GM18505 (cell line): ENCODE results near the gene HOXC12.

Experiments used
- ATAC-seq: cut with Tn5 transposase; IDR thresholded peaks from one replicate; pipeline ENCODE4 v1.9.1; 2021; ENCODE audit not compliant: unreplicated experiment
- POLR2A ChIP-seq: IDR thresholded peaks from 4 replicates; pipeline ENCODE4 v1.6.1; 2011; ENCODE audit warnings: borderline replicate concordance; ENCODE audit not compliant: insufficient read depth, insufficient read length; ENCODE audit errors: extremely low read depth

The HOXC12 gene

DNA sequence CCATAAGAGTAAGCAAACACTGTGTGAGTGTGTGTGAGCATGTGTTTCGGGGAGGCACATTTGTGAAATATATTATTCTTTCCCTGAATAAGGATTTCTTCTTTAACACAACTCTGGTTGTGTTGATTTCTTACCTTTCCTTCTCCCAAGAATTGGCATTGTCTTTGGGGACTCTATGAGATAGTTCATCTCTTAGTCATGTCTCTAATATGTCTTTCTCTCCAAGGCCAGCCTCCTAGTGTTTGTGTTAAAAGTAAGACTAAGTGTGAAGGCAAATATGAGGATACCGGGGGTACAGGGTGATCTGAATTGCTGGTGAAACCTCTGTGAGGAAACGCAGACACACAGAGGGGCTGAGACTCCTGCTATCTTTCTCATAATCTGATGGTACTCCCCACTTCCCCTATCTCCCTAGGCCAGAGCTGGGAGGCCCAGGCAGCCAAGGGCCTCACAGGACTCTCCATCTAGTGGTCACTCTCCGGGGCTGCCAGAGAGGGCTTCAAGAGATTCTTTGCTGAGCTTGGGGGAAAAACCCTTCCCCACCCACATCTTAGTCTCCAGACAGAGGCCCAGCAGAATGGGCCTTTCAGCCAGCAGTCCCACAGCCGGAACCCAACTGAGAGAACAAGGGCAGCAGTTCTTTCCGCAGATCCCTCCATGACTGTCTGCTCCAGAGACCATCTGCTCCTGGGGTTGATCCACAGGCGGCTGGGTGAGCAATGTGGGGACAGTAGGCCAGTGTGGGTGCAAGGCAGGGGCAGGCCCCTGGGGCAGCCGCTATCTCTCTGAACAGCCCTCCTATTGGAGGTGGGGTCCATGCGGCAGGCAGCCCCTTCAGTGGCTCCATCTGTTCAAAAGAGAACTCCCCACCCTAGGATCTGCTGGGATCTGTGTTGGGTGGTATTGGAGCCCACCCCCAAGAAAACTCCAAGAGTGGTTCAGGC lies 5.8 kb upstream of the HOXC12 start:
- no peak for TF ChIP-seq POLR2A
- ATAC-seq = no peak

DNA sequence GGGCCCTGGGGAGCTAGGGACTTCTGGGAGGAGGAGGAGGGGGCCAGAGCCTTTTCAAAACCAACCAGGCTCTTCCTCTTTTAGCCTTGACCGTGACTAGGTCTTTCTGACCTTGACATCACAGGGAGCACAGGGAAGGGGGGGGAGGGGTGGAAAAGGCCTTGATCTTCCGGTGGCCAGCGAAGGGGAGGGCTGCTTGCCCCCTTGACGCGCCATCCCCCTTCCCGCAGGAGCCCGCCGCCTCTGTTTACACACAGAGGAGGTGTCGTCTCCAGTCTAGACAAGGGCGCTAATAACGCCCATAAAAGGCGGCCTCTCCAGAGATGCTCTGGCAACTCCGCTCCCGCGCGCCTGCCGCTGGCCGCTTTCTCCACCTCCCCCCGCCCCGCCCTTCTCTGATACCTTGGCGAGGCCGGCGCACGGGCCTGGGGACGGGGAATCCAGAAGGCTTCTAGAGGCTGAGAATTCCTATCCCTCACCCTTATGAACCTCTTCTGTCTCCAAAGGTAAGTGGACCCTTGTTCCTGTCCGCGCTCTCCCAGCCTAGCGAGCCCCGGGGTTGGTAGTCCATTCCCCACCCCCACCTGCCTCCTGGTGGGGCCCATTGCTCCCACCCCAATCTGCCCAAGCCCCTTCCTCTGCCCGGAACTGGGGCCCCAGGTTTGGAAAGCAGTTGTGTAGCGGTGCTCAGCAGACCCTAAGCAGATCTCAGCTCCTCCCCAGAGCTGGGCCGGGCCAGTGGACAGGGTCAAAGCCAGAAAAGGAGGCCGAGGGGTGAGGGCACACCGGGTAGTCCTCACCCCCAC lies 4.9 kb upstream of the HOXC12 start:
- no peak for ATAC-seq
- no peak for TF ChIP-seq POLR2A

DNA sequence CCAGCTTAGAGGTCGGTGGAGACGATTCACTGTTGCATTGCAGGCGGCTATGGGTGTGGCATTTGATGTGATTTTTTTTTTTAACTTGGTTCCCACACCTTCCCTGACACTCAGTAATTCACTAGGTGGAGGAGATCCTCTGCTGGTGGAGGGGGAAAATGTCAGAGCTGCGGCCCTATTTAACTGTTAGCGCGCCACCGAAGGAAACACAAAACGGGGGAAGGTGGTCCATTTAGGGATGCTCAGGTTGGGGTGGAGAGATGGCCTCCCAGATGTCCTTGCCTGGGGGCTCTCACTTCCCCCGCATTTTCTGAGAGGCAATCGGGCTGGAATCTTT lies 4.3 kb upstream of the HOXC12 start:
- ATAC-seq = no peak
- TF ChIP-seq POLR2A = no peak

DNA sequence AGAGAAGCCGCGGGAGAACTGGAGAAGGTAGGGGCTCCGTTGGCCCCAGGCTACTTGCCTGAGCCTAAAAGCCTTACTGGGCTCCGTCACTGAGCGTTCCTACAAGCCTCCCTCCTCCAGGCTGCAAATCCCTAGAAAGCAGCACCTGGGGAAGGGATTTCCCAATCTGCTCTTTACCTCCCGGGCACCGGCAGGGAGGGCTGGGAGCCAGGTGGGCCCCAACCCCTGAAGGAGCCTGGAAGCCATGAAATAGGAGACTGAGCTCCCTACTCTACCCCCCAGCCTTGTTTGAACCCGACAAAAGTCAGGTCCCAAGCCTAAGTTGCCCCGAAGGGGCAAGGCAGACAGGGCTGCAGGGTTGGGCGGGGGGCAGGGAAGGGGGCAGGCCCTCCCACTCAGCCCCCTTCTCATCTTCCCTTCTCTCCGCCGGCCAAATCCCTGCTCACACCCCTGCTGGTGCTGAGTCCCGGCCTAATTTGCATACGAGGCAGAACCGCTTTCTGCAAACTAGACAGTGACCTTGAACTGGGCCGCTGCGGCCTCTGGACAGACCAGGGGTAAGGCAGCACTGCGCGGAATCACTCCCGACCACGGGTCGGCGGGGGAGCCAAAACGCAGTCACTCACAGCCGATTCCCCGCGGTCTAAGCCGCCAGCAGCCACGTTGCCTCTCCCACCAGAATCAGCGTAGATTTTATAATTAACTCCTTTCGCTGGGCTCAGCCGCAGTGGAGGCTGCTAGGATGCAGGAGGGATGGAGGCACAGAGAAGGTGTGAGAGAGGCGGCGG lies 3.7 kb upstream of the HOXC12 start:
- no peak for TF ChIP-seq POLR2A
- no peak for ATAC-seq

DNA sequence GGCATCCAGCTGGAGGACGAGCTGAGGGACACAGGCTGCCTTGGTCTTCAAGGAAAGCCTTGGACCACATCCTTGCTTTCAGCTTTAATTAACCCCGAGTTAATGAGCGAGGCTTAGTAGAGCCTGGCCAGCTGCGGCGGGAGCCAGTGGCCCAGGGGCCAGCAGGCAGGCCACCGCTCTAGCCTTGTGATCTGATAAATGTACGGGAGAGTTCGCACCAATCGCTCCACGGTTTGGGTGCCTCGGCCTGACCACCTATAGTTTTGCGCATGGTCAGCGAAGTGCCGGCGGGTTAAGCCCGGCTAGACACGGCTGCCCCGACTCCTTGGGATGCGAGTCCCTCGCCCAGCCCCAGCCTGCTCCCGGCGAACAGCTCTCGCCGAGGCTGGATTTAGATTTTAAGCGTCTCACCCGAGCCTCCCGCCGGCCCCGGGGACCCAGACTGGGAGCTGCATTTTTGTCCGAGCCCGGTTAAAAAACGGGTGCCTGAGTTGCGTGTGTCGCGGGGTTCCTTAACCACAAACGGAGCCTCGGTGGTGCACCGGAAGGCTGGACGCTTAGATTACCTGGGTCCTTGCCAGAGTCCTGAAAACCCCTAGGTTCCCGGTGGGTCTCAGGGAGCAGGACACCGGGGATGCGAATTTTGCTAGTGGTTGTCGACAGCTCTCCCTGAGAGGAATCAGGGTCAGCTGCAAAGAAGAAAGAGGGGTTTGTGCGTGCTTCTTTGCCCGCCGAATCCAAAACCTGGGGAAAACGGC lies 2.9 kb upstream of the HOXC12 start:
- no peak for TF ChIP-seq POLR2A

DNA sequence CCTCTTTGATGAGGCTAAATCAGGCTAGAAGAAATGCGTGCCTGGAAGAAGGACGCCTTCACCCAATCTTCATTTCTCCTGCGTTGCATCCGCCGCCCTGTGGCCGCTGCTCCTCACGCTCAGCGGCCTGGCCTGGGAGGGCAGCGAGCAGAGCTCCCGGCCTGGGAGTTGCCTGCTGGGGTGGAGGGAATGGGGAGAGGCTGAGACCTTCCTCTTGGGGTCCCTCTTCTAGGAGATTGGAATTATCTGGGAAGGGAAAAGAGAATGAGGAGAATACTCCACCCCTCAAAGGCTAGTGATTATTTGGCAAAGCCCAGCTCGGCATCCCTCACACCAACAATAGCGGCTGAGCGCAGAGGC lies 2.4 kb upstream of the HOXC12 start:
- TF ChIP-seq POLR2A = no peak
- ATAC-seq = no peak

More for the DNA sequence above, 2.9 kb upstream of the HOXC12 start:
- ATAC-seq = no peak

DNA sequence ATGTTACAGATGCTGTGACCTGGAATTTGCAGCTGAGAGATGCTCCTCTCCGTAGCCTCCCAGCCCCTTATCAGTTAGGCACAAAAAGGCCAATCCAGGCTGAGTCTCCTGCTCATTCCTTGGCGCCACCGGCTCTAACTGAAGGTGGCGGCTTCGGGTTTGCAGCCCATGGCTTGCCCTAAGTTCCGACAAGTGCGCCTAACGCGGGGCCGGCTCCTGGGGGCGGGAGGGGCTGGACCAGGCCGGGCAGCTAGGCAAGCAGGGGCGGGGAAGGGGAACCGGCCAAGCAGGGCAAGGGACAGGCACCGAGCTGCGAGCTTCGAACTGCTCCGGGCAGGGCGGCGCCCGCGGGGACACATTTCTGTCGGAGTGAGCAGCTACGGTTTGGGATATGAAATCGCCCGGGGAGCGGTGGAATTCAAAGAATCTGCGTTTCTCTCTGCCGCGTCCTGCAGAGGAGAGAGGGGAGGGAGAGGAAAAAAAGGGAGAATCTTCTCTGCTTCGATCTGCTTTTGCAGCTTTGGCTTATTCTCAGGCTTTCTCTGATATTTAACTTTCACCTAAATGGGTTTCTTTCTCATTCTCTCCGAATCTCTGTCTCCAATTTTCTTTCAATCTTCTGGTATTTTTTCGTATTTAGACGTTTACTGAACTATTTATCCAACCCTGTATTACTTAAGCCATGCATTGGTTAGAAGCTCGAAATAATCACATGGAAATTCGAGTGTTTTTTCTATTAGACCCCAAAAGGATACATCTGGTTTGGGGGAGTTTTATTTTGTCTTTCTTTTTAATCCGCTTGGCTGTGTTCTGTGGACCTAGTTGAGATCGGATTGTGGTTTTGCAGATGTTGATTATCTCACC lies 1.6 kb upstream of the HOXC12 start:
- no peak for ATAC-seq
- TF ChIP-seq POLR2A = no peak

DNA sequence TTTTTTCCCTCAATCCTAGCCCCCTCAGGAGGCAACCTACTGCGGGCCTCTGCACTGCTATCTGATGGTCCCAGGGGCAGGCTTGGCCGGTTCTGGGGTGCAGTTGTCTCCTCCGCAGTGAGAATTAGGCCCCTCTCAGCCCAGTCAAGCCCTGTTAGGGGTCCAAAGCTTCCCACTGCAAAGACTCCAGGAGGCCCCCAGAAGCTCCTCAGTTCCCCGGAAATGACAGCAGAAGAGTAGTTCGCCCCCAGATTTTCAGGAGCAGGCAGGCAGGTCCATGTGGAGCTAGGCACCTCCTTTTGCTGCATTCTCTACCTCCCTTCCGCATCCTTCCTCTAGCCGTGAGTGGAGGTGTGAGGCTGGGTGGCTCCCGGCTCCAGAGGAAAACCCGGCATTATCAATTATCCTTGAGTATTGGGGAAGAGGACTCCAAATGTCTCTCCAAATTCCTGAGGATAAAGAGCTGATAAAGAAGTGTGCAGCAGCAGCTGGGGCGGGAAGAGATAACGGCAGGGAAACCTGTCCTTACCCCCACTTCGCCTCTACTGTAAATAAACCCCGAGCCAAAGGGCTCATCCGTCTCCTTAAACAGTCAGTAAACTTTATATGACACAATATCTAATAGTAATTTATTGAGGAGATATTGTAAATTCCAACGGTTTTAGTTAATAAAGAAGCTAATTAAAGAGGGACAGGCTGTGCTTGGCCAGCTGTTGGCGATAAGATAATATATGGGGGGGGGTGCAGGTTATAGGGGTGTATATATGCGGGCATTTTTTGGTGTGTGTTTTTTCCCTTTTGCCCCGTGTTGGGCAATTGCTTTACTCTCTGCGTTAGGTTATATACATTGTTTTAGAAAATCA lies 641 bp upstream of the HOXC12 start:
- ATAC-seq = no peak

DNA sequence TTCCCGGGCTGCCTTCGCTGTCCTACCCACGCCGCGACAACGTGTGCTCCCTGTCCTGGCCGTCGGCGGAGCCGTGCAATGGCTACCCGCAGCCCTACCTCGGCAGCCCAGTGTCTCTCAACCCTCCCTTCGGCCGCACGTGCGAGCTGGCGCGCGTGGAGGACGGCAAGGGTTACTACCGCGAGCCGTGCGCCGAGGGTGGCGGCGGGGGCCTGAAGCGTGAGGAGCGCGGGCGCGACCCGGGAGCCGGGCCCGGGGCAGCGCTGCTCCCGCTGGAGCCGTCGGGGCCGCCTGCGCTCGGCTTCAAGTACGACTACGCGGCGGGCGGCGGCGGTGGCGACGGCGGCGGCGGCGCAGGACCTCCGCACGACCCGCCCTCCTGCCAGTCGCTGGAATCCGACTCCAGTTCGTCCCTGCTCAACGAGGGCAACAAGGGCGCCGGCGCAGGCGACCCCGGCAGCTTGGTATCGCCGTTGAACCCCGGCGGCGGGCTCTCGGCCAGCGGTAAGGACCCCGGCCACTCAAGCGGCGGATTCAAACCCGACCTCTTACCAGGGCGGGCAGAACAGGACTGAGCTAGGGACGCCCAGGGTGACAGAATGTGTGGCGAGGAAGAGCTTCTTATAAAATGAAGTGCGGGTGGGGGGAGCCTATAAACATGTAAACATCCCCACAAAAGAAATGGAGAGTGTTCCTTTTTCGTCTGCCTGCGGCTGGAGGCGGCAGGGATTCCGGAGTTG lies 503 bp downstream of the HOXC12 start:
- ATAC-seq = no peak
- TF ChIP-seq POLR2A = no peak

More for the DNA sequence above, 641 bp upstream of the HOXC12 start:
- TF ChIP-seq POLR2A = no peak

DNA sequence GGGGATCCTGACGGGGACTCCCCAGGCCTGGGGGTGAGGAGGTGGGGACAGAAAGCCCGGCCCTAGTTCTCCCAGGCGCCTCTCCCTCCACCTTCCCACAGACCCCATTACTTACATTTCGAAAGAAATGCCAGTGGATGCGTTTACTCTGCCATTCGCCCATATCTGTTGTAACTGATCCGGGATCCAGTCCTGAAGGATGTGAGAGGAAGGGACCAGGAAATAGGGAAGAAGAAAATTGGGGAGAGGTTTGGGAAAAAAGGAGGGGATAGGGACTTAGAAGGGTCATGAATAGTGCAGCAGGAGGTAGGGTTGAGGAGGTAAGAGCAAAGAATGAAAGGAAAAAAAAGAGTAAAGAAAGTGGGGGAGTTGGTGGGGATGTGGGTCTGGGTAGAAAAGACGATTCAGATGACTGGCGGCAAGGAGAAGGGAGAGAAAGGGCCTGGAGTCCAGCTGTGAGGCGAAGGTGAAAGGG lies 1.1 kb downstream of the HOXC12 start:
- ATAC-seq = no peak
- no peak for TF ChIP-seq POLR2A
